HG03520 (cell line): ENCODE data around the gene STAC.
"Not testable (repeated sequence)": the region's sequence is repeated elsewhere in the genome, so short reads cannot be mapped to it uniquely, and the experiment has no call there.

ENCODE experiments used
- ATAC-seq: cut with Tn5 transposase; IDR thresholded peaks from one replicate; pipeline ENCODE4 v1.9.1; 2021; ENCODE audit warnings: mild to moderate bottlenecking, moderate library complexity; ENCODE audit not compliant: unreplicated experiment

The STAC gene

DNA sequence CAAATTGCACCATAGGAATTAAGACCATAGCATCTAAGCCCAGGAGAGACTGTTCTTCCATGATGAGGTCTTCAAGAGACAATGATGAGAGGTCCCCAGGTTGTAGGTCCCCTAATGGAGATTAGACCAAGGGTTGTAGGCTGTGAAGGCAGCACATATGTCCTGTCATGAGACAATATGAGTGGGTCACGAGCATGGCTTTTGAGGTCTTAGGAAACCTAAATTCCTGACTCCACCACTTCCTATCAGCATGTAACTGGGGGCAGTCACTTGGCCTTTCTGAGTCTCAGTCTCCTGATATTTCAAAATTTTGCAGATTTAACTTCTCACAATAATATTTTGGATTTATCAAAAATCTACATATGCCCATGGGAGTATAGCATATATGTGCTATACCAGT lies 31.3 kb downstream of the STAC start:
- ATAC-seq: no peak

GRCh38 chr3:36416599-36416998 lies 36.3 kb downstream of the STAC start:
- ATAC-seq: no peak

DNA sequence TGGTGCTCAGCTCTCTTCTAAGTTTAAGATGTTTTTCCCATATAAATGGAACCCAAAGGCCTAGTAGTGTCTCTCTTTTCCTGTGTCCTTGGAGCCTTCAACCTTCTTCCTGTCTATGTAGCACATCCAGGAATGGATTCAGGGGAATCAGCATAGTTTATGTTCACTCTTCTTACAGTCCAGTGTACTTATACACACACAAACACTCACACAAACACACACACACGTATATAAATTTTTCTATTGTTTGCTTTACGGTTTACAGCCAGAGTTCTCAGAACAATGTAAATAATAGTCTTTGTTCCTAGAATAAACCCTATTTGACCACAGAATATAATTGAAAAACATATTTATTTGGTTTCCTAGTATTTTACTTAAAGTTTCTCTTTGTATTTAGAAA lies 36.9 kb downstream of the STAC start:
- ATAC-seq: no peak

- no peak for ATAC-seq
Measured at GRCh38 chr3:36418296-36418695, 38.0 kb downstream of the STAC start.

GRCh38 chr3:36428445-36428844 lies 48.1 kb downstream of the STAC start:
- ATAC-seq: no peak

DNA sequence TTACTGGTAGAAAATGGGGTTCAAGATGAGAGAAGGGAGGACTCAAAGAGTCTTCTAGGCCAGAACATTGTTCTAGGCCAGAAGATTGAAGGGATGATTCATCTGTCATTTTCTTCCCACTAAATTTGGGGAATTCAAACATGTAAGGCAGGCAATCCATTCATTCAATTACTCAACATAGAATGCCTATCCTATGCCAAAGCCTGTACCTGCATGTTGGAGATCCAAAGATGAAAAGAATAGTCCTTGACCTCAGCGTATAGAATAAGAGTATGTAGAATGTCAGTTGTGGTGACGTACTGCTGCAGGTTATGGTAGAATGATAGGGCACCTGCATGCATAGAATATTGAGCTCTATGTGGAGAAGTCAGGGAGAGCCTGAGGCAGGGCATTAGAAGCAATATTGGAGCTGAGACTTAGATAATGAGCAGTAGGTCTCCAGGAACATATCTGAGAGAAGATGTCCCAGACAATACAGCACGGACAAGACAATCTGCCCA lies 49.7 kb downstream of the STAC start:
- ATAC-seq: no peak

GRCh38 chr3:36433511-36433910 lies 53.2 kb downstream of the STAC start:
- ATAC-seq: no peak

- no peak for ATAC-seq
Measured at GRCh38 chr3:36434687-36435426, 54.6 kb downstream of the STAC start.

DNA sequence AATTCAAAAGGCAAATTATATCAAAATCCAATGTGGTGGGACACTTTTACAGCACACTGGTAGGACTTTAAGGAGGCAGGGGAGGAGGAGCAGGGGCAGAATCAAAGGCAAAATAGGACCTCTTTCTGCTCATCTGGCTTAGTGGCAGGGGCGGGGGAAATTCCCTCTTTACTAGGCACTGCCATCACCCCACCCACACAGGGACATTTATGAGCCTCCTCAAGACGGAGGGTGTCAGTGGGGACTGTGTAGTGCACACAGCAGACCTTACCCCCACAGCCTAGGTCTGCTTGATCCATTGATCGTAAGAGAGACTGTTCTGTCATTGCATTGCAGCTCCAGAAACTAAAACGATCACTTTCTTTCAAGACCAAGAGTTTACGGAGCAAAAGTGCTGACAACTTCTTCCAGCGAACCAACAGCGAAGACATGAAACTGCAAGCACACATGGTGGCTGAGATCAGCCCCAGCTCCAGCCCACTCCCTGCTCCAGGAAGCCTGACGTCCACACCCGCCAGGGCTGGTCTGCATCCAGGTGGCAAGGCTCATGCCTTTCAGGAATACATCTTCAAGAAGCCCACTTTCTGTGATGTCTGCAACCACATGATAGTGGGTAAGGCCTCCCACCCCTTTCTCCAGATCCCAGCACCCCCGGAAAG lies 62.9 kb downstream of the STAC start:
- no peak for ATAC-seq

GRCh38 chr3:36444909-36445308 lies 64.6 kb downstream of the STAC start:
- no peak for ATAC-seq

DNA sequence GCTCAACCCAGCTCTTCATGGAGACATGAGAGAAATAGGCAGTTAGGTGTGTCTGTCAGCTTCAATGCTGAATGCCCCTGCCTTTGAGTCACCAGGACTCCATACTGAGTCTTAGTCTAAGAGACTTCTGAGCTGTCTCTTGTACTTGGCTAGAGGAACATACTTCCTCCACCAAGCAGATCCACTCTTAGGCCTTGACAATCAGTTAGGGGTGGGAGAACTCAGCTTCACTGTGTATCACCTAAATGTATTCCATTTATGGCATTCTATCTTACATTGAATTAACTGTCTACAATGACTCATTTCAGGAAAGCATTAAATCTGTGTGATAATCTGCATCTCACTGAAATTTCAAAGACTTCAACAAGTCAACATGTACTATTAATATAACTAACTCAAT lies 66.0 kb downstream of the STAC start:
- no peak for ATAC-seq

- no peak for ATAC-seq
Measured at GRCh38 chr3:36447061-36447460, 66.8 kb downstream of the STAC start.

DNA sequence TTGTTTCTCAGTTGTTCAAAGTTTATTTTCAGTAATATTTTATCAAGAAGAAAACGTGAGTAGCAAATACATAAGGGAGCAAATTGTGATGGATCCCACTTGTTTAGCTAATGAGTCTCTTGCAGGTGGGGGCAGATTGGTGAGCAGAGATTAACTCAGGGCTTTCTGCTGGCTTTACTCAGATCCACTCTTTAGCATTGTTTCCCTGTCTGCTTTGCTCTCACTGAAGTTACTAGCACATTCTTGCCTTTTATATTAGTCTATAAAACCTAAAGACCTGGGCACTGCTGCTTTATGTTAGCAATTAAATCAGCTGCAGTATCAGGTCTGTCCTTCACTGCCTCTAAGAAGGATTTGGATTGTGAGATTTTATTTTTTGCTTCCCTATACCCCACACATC lies 71.5 kb downstream of the STAC start:
- no peak for ATAC-seq

GRCh38 chr3:36453213-36453612 lies 72.9 kb downstream of the STAC start:
- ATAC-seq: not testable (repeated sequence)

DNA sequence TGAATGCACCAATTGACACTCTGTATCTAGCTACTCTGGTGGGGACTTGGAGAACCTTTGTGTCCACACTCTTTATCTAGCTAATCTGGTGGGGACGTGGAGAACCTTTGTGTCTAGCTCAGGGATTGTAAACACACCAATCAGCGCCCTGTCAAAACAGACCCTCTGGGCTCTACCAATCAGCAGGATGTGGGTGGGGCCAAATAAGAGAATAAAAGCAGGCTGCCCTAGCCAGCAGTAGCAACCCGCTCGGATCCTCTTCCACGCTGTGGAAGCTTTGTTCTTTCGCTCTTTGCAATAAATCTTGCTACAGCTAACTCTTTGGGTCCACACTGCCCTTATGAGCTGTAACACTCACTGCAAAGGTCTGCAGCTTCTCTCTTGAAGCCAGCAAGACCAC lies 73.6 kb downstream of the STAC start:
- ATAC-seq: not testable (repeated sequence)

DNA sequence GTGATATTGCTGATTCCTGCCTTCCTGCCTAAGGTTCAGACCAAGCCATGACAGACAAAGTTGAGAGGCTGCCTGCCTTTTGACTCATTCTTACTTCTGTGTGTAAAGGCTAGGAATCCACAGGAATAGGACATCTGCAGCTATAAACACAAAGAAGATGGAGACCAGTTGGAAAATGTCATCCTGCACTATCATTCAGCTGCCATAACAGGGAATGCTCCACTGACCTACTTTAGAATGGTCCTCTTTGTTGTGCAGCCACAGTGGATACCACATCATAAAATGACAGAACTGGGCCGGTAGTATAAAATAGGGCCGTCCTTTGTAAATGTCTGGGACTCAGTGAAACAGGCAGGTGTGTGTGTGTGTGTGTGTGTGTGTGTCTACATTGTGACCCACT lies 75.1 kb downstream of the STAC start:
- ATAC-seq: no peak

DNA sequence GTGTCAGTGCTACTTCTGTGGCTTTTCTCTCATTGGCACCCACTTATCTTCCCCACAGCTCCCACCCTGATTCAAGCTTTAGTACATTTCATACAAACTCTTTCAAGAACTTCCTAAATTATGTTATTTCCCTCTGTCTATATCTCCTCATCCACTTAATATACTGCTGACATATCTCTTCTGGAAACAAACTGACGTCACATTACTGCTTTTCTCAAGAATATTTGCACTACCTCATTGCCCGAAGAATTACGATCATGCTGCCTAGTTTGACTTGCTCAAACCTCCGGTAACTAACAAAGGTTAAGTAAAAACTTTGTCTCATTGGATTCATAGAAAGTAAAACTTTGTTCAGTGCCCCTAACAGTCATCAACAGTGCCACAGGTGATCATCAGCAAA lies 76.5 kb downstream of the STAC start:
- no peak for ATAC-seq

DNA sequence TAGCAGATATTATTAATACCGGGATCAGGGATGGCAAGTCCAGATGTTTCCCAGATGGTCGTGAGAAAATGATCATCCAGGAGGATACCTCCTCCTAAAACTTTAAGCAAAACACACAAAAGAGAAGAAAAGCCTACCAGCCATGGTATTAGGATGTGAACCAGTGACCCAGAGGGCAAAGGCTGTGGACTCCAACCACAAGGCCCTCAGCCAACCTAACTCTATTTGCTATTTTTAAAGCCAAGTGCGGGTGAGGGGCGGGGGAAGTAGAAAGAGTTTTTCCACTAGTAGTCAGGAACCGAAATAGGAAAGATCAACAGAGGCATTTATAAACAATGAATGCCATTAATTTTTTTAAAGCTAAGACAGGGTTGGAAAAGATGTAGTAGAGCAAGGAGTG lies 77.4 kb downstream of the STAC start:
- no peak for ATAC-seq

GRCh38 chr3:36459177-36459576 lies 78.9 kb downstream of the STAC start:
- ATAC-seq: no peak

- no peak for ATAC-seq
Measured at GRCh38 chr3:36461597-36461996, 81.3 kb downstream of the STAC start.

- ATAC-seq: not testable (repeated sequence)
Measured at GRCh38 chr3:36472045-36472444, 91.7 kb downstream of the STAC start.

DNA sequence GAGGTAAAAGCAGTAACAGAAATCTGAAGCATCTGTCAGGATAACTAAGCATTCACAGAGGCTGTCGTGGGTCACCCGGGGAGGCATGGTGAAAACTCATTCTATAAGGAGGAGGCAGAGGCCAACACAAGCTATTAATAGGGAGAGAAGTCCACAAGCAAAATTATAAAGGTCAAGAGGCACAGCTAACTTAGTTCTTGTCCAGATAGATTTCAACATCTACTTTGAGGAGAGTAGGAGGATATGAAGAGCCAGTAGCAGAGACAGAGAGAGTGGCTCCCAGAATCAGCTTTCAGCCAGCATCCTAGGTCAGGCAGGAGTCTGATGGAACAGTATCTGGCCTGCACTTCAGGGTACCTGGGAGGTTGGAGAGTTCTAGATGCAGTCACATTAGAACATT lies 95.3 kb downstream of the STAC start:
- ATAC-seq: no peak
